Gastrocnemius medialis (tissue), 4 donors: ENCODE measurements around the gene ITGA8. TPM values are rescaled to one million over a fixed set of nuclear protein-coding genes. Genes with fewer than 3 reads are reported as not detected.
"Not testable (repeated sequence)": the region's sequence is repeated elsewhere in the genome, so short reads cannot be mapped to it uniquely, and the experiment has no call there.

Source experiments
- ATAC-seq, 2 donors: fragments of 150-250 bp; one replicate each; pipeline ENCODE4 v1.9.1; 2016
- DNase-seq, 2 donors: peaks; one replicate each; pipeline ENCODE4 v3.0.0-alpha.2; 2019
- H3K27ac ChIP-seq, 4 donors: fragments of 200-600 bp; sonication (generic); 1 replicate in 1 of 4; 2 replicates in 3 of 4; pipeline ENCODE4 v1.5.1; 2016 to 2018; ENCODE audit warnings: mild to moderate bottlenecking in 2 of 4, moderate library complexity in 1 of 4
- H3K27me3 ChIP-seq, 3 donors: fragments of 200-600 bp; sonication (generic) in 2 of 3; 1 replicate in 1 of 3; 2 replicates in 2 of 3; pipeline versions ENCODE4 v1.5.1 to v1.6.0; 2016 to 2019; ENCODE audit warnings: mild to moderate bottlenecking in 1 of 3, moderate library complexity in 1 of 3
- H3K36me3 ChIP-seq, 2 donors: fragments of 200-600 bp; sonication (generic) in 1 of 2; one replicate each; pipeline ENCODE4 v1.5.1; 2017 to 2018
- H3K4me1 ChIP-seq, 2 donors: fragments of 200-600 bp; sonication (generic) in 1 of 2; one replicate each; pipeline ENCODE4 v1.5.1; 2016 to 2017; ENCODE audit warnings: mild to moderate bottlenecking in 2 of 2
- H3K4me3 ChIP-seq, 4 donors: fragments of 200-600 bp; sonication (generic) in 3 of 4; 1 replicate in 1 of 4; 2 replicates in 3 of 4; pipeline ENCODE4 v1.5.1; 2016 to 2019; ENCODE audit warnings: mild to moderate bottlenecking in 2 of 4
- H3K9me3 ChIP-seq, 3 donors: fragments of 200-600 bp; sonication (generic) in 2 of 3; 1 replicate in 1 of 3; 2 replicates in 2 of 3; pipeline ENCODE4 v1.5.1; 2016 to 2019
- CTCF ChIP-seq, 5 experiments: fragments of 450-650 bp in 3 of 5; fragments of 200-600 bp in 2 of 5; sonication (generic) in 2 of 5; IDR thresholded peaks in 4 of 5; conservative IDR thresholded peaks in 1 of 5; 1 replicate in 4 of 5; 2 replicates in 1 of 5; pipeline ENCODE4 v1.5.1; 2016 to 2019; ENCODE audit warnings: antibody characterized with exemption in 5 of 5, mild to moderate bottlenecking in 3 of 5, moderate library complexity in 3 of 5
- POLR2A ChIP-seq, 2 donors: fragments of 450-650 bp; IDR thresholded peaks; one replicate each; pipeline ENCODE4 v1.6.1; 2017; ENCODE audit warnings: antibody characterized with exemption in 2 of 2, mild to moderate bottlenecking in 2 of 2, moderate library complexity in 2 of 2
- in situ Hi-C, 4 donors: fragments of 200-750 bp; cut with MboI; loops; one replicate each; pipeline versions ENCODE4 v1.15.0 to v1.8.0; 2017; ENCODE audit warnings: low sequenced_read_pairs in 4 of 4
- intact Hi-C: fragments of 100-400 bp; cut with DNase I; formaldehyde crosslinking; loops from one replicate; pipeline ENCODE4 v1.15.1; 2023; ENCODE audit warnings: low total_unique reads
- total RNA-seq, 4 donors: library from RNA; depleted of rRNA; stranded (reverse); fragments of >200 nt; gene quantifications; one replicate each; pipeline versions ENCODE4 v1.1.0 to v1.2.3, GENCODE V29; 2016

The ITGA8 gene
- total RNA-seq = 10 to 100 TPM in 2 of 4 donors, 1 to 10 TPM in 2; 1.6 to 17.4 (median 10.3) TPM

GRCh38 chr10:15719899-15720634, at the start of gene ITGA8:
TSS of gene ITGA8 (minus strand) at chr10:15719922. CDS start at chr10:15719771, 151 bp downstream.
- ATAC-seq = peak; percentile 41 to 49
- TF ChIP-seq CTCF (IDR thresholded peaks at IDR 0.05 in 4 of 5, conservative IDR thresholded peaks at IDR 0.05 in 1 of 5) (peak in 2 of 5 experiments; percentile 10 to 29), POLR2A (IDR thresholded peaks at IDR 0.05) (no peak)
- no peaks in the 10 kb centered on the region for H3K4me1 ChIP-seq
- H3K9me3 ChIP-seq = no peaks in the 10 kb centered on the region
- in situ Hi-C loops = loop anchor here in 3 of 4 donors (5.0 to 10.0 kb wide), 3 partner anchors 102 to 285 kb away; no protein-coding TSS in a partner anchor
- no peak for DNase-seq
- peaks cover 10 to 31% (median 11%) of the 10 kb centered on the region in 3 donors for H3K27me3 ChIP-seq
- peak within 1 kb of the TSS in 2 of 4 donors; percentile 34 to 67 for H3K27ac ChIP-seq
- H3K36me3 ChIP-seq = no peaks in the 10 kb centered on the region
- intact Hi-C loops = loop anchor here (10.0 kb wide), 2 partner anchors 135 to 285 kb away; no protein-coding TSS in a partner anchor
- H3K4me3 ChIP-seq = peak within 1 kb of the TSS; percentile 39 to 53 (median 50)

DNA sequence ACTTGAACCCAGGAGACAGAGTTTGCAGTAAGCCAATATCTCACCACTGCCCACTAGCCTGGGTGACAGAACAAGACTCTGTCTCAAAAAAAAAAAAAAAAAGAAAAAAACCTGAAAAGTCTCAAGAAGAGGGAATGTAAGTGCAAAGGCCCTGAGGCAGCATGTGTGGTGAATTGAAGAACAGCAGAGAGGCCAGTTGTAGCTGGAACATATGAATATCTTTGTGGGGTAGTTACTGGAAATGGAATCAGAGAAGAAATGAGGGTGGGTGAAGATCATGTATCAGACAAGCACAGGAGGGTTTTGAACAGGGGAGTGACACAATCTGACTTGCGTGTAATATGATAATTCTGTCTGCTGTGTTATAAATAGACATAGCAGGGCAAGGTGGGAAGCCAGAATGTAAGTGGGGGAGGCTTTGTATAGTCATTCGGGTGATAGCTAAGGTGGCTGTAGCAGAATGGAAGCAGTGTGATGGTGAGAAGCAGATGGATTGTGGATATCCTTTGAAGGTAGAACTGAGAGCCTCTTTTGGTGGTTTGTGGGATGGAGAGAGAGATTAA, 45.3 kb upstream of the ITGA8 start:
- H3K27me3 ChIP-seq = no peaks in the 10 kb centered on the region
- TF ChIP-seq CTCF (IDR thresholded peaks at IDR 0.05 in 4 of 5, conservative IDR thresholded peaks at IDR 0.05 in 1 of 5) = no peak
- no peak for TF ChIP-seq POLR2A (IDR thresholded peaks at IDR 0.05)
- H3K4me3 ChIP-seq = no peak overlapping the region
- no peaks in the 10 kb centered on the region for H3K36me3 ChIP-seq
- no peaks in the 10 kb centered on the region for H3K9me3 ChIP-seq
- in situ Hi-C loops (no loop called here), intact Hi-C loops (no loop called here)
- peak in 1 of 2 donors; percentile 55 for ATAC-seq
- no peak overlapping the region for H3K27ac ChIP-seq
- DNase-seq = no peak
- peaks cover 0 to 9% of the 10 kb centered on the region in 2 donors for H3K4me1 ChIP-seq

GRCh38 chr10:15763006-15763405, 43.3 kb upstream of the ITGA8 start:
- ATAC-seq (no peak), DNase-seq (no peak)
- peaks cover 0 to 14% of the 10 kb centered on the region in 2 donors for H3K4me1 ChIP-seq
- H3K9me3 ChIP-seq = no peaks in the 10 kb centered on the region
- no peaks in the 10 kb centered on the region for H3K36me3 ChIP-seq
- H3K4me3 ChIP-seq = no peak overlapping the region
- no peak overlapping the region for H3K27ac ChIP-seq
- in situ Hi-C loops = no loop called here
- intact Hi-C loops = no loop called here
- TF ChIP-seq POLR2A (IDR thresholded peaks at IDR 0.05) = no peak
- TF ChIP-seq CTCF (IDR thresholded peaks at IDR 0.05 in 4 of 5, conservative IDR thresholded peaks at IDR 0.05 in 1 of 5) = no peak
- H3K27me3 ChIP-seq = no peaks in the 10 kb centered on the region

GRCh38 chr10:15762239-15762638, 42.5 kb upstream of the ITGA8 start:
- H3K9me3 ChIP-seq, H3K27me3 ChIP-seq, ATAC-seq, H3K36me3 ChIP-seq, intact Hi-C loops, in situ Hi-C loops, H3K4me3 ChIP-seq, DNase-seq, H3K27ac ChIP-seq: not testable (repeated sequence)
- H3K4me1 ChIP-seq = peaks cover 0 to 14% of the 10 kb centered on the region in 2 donors

- DNase-seq, ATAC-seq, H3K4me3 ChIP-seq, H3K27me3 ChIP-seq, in situ Hi-C loops, intact Hi-C loops, H3K9me3 ChIP-seq, H3K27ac ChIP-seq, H3K36me3 ChIP-seq: not testable (repeated sequence)
- peaks cover 0 to 14% of the 10 kb centered on the region in 2 donors for H3K4me1 ChIP-seq
These were observed 41.5 kb upstream of the ITGA8 start for GRCh38 chr10:15761224-15761623.
